Testis (tissue), 2 donors: ENCODE data around the gene HMX1.

Experiments
- POLR2A ChIP-seq: fragments of 450-650 bp; IDR thresholded peaks from one replicate; pipeline ENCODE4 v1.6.1; 2017; ENCODE audit warnings: antibody characterized with exemption, mild to moderate bottlenecking, moderate library complexity
- TF ChIP-seq, protein P1 (sequence below), 3 experiments: fragments of 450-650 bp in 2 of 3; fragments of 200-600 bp in 1 of 3; sonication (generic) in 1 of 3; IDR thresholded peaks; one replicate each; pipeline ENCODE4 v1.5.1; 2016 to 2019; ENCODE audit warnings: antibody characterized with exemption in 3 of 3, mild to moderate bottlenecking in 2 of 3, moderate library complexity in 1 of 3

DNA sequence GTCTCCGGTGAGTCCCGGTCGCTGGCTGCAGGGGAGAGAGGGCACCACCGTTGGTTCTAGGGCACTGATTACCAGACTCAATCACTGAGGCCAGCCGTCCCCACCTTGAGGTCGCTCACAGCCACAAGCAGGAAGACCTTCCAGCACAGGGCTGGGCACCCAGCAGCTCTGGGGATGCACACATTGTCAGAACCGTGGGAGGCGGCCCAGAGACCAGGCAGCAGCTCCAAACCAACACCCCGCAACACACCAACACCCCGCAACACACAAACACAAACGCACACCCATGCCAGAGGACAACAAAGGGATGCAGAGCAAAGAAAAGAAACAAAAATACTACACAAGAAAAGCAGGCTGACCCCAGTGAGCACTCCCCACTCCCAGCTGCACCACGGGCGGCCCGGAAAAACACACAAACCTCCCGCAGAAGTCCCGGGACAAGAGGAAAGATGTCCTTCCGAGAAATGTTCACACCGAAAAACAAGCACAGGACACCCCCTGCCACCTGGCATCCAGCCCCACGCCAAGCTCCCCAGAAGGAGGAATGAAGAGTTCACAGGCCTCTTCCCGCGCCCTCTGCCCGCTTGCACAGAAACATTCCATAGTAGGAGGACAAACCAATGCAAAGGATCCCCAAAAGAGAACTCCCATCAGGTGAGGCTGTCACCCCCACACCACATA is 3.2 kb downstream of the HMX1 start:
- TF ChIP-seq, protein P1, sequence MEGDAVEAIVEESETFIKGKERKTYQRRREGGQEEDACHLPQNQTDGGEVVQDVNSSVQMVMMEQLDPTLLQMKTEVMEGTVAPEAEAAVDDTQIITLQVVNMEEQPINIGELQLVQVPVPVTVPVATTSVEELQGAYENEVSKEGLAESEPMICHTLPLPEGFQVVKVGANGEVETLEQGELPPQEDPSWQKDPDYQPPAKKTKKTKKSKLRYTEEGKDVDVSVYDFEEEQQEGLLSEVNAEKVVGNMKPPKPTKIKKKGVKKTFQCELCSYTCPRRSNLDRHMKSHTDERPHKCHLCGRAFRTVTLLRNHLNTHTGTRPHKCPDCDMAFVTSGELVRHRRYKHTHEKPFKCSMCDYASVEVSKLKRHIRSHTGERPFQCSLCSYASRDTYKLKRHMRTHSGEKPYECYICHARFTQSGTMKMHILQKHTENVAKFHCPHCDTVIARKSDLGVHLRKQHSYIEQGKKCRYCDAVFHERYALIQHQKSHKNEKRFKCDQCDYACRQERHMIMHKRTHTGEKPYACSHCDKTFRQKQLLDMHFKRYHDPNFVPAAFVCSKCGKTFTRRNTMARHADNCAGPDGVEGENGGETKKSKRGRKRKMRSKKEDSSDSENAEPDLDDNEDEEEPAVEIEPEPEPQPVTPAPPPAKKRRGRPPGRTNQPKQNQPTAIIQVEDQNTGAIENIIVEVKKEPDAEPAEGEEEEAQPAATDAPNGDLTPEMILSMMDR (IDR thresholded peaks at IDR 0.05), result no peak
- TF ChIP-seq POLR2A, result no peak
